Caco-2 (cell line): ENCODE data around the gene MAST2. TPM values are rescaled to one million over a fixed set of nuclear protein-coding genes. Genes with fewer than 3 reads are reported as not detected.

Source experiments
- BruUV-seq: library from RNA; stranded (reverse); fragments of 400-500 nt; replicated peaks from 2 replicates; lab custom pipeline; 2021; lab: Mats Ljungman, UMichigan
- CTCF ChIA-PET: fragments of 300-600 bp; sonication (Branson Sonifier 250); formaldehyde crosslinking; loops from one replicate; lab custom pipeline; 2022; ENCODE audit warnings: antibody characterized with exemption; lab: Charles Lee
- POLR2A ChIA-PET: fragments of 300-600 bp; sonication (Branson Sonifier 250); formaldehyde crosslinking; loops from one replicate; lab custom pipeline; 2022; ENCODE audit warnings: antibody characterized with exemption; lab: Charles Lee
- DNase-seq, 2 experiments: peaks; one replicate each; pipeline versions ENCODE4 v3.0.0 to v3.0.0-alpha.2; 2020 to 2022
- H3K27me3 ChIP-seq: replicated peaks from 2 replicates; pipeline ENCODE4 v1.6.0; 2011; ENCODE audit warnings: low read length; ENCODE audit not compliant: control insufficient read depth, insufficient read depth
- H3K36me3 ChIP-seq: 2 replicates; pipeline ENCODE4 v1.5.1; 2011; ENCODE audit warnings: low read length; ENCODE audit not compliant: control insufficient read depth, insufficient read depth
- H3K4me1 ChIP-seq: fragments of 250-450 bp; sonication (Bioruptor Pico); 2 replicates; pipeline ENCODE4 v1.5.1; 2020; ENCODE audit warnings: mild to moderate bottlenecking
- H3K4me3 ChIP-seq: 2 replicates; pipeline ENCODE4 v1.5.1; 2011; ENCODE audit warnings: low read depth, mild to moderate bottlenecking, control low read depth, low read length
- H3K9me3 ChIP-seq: fragments of 250-450 bp; sonication (Bioruptor Pico); 2 replicates; pipeline ENCODE4 v1.5.1; 2020; ENCODE audit warnings: mild to moderate bottlenecking, moderate library complexity
- H3K27ac Mint-ChIP-seq: one replicate; pipeline ENCODE4 v1.8.0; 2022; ENCODE audit warnings: mixed read lengths; ENCODE audit not compliant: unreplicated experiment
- H3K27me3 Mint-ChIP-seq: one replicate; pipeline ENCODE4 v1.8.0; 2022; ENCODE audit warnings: mixed read lengths; ENCODE audit not compliant: insufficient read depth, unreplicated experiment
- H3K36me3 Mint-ChIP-seq: one replicate; pipeline ENCODE4 v1.8.0; 2022; ENCODE audit warnings: mild to moderate bottlenecking, mixed read lengths; ENCODE audit not compliant: insufficient read depth, unreplicated experiment
- H3K4me1 Mint-ChIP-seq: one replicate; pipeline ENCODE4 v1.8.0; 2022; ENCODE audit warnings: low read depth, mixed read lengths; ENCODE audit not compliant: unreplicated experiment
- H3K4me3 Mint-ChIP-seq: one replicate; pipeline ENCODE4 v1.8.0; 2022; ENCODE audit warnings: mild to moderate bottlenecking, moderate library complexity, mixed read lengths; ENCODE audit not compliant: unreplicated experiment
- H3K9me3 Mint-ChIP-seq: one replicate; pipeline ENCODE4 v1.8.0; 2022; ENCODE audit warnings: mixed read lengths; ENCODE audit not compliant: unreplicated experiment
- CTCF ChIP-seq, 2 experiments: fragments of 200-600 bp in 1 of 2; IDR thresholded peaks; 1 replicate in 1 of 2; 2 replicates in 1 of 2; pipeline versions ENCODE4 v1.5.1 to v1.8.0; 2011 to 2022; ENCODE audit warnings: antibody characterized with exemption in 1 of 2, control low read depth in 1 of 2, inconsistent platforms in 1 of 2, low read depth in 1 of 2, low read length in 1 of 2, mild to moderate bottlenecking in 1 of 2, moderate library complexity in 1 of 2; ENCODE audit not compliant: insufficient read depth in 1 of 2, severe bottlenecking in 1 of 2, unreplicated experiment in 1 of 2
- intact Hi-C: fragments of 100-400 bp; cut with micrococcal nuclease; formaldehyde crosslinking; loops from one replicate; pipeline ENCODE4 v1.10.0; 2022; ENCODE audit not compliant: unreplicated experiment
- total RNA-seq: library from RNA; stranded (reverse); gene quantifications from 2 replicates; pipeline ENCODE4 v1.2.3, GENCODE V29; 2022

The MAST2 gene
- total RNA-seq, 1 experiment from 2014 or later: 43.3 TPM

- ChIA-PET CTCF (no interaction called here), POLR2A (no interaction called here)
- H3K4me1 ChIP-seq: no peaks in the 10 kb centered on the region
- Mint-ChIP-seq H3K4me1 (no peaks in the 10 kb centered on the region), H3K27me3 (no peaks in the 10 kb centered on the region), H3K27ac (no peak overlapping the region), H3K9me3 (no peaks in the 10 kb centered on the region), H3K36me3 (no peaks in the 10 kb centered on the region), H3K4me3 (no peak overlapping the region)
- H3K36me3 ChIP-seq: no peaks in the 10 kb centered on the region
- no peak for TF ChIP-seq CTCF (IDR thresholded peaks at IDR 0.05; ENCODE audit: insufficient read depth in 1 of 2, low read depth in 1 of 2, low read length in 1 of 2, severe bottlenecking in 1 of 2, unreplicated experiment in 1 of 2)
- DNase-seq: no peak
- no peaks in the 10 kb centered on the region for H3K27me3 ChIP-seq
- BruUV-seq: no TSS peak
- H3K9me3 ChIP-seq: no peaks in the 10 kb centered on the region
- no peak overlapping the region for H3K4me3 ChIP-seq
- intact Hi-C loops: no loop called here
These were observed 131.5 kb downstream of the MAST2 start for GRCh38 chr1:45934947-45935346.

GRCh38 chr1:45938029-45938428 is 134.6 kb downstream of the MAST2 start:
- intact Hi-C loops: no loop called here
- Histone ChIP-seq H3K27me3 (no peaks in the 10 kb centered on the region), H3K9me3 (no peaks in the 10 kb centered on the region), H3K36me3 (no peaks in the 10 kb centered on the region), H3K4me1 (no peaks in the 10 kb centered on the region), H3K4me3 (no peak overlapping the region)
- Mint-ChIP-seq H3K36me3 (no peaks in the 10 kb centered on the region), H3K4me3 (no peak overlapping the region), H3K27ac (no peak overlapping the region), H3K4me1 (no peaks in the 10 kb centered on the region), H3K9me3 (no peaks in the 10 kb centered on the region), H3K27me3 (no peaks in the 10 kb centered on the region)
- ChIA-PET CTCF (no interaction called here), POLR2A (no interaction called here)
- BruUV-seq: no TSS peak
- no peak for DNase-seq
- no peak for TF ChIP-seq CTCF (IDR thresholded peaks at IDR 0.05; ENCODE audit: insufficient read depth in 1 of 2, low read depth in 1 of 2, low read length in 1 of 2, severe bottlenecking in 1 of 2, unreplicated experiment in 1 of 2)

- H3K27me3 Mint-ChIP-seq: no peaks in the 10 kb centered on the region
- intact Hi-C loops: no loop called here
These were observed 139.0 kb downstream of the MAST2 start for GRCh38 chr1:45942411-45942810.

More at GRCh38 chr1:45942411-45942810, 139.0 kb downstream of the MAST2 start:
- Histone ChIP-seq H3K9me3 (no peaks in the 10 kb centered on the region), H3K36me3 (no peaks in the 10 kb centered on the region), H3K27me3 (no peaks in the 10 kb centered on the region), H3K4me3 (no peak overlapping the region), H3K4me1 (no peaks in the 10 kb centered on the region)
- no TSS peak for BruUV-seq
- no peak for TF ChIP-seq CTCF (IDR thresholded peaks at IDR 0.05; ENCODE audit: insufficient read depth in 1 of 2, low read depth in 1 of 2, low read length in 1 of 2, severe bottlenecking in 1 of 2, unreplicated experiment in 1 of 2)
- ChIA-PET CTCF (no interaction called here), POLR2A (no interaction called here)
- Mint-ChIP-seq H3K9me3 (peaks cover 5% of the 10 kb centered on the region), H3K4me1 (no peaks in the 10 kb centered on the region), H3K27ac (no peak overlapping the region), H3K4me3 (no peak overlapping the region), H3K36me3 (no peaks in the 10 kb centered on the region)
- no peak for DNase-seq
